Measurements from ENCODE around the gene TGFBR2. TPM values are rescaled to one million over a fixed set of nuclear protein-coding genes. Genes with fewer than 3 reads are reported as not detected.

The TGFBR2 gene
- total RNA-seq, 1 experiment from 2014 or later = 22.5 TPM

- peaks cover 14 to 36% of the 10 kb centered on the region in 2 experiments; a peak in 2 of 4 replicates for H3K4me1 ChIP-seq (ENCODE audit: control insufficient read depth in 1 of 2, insufficient read depth in 2 of 2, low read length in 2 of 2)
- H3K9me2 ChIP-seq (ENCODE audit: insufficient read depth) = no peaks in the 10 kb centered on the region
- no peaks in the 10 kb centered on the region for H3K9me3 ChIP-seq (ENCODE audit: control insufficient read depth in 1 of 2, insufficient read depth in 1 of 2, low read depth in 1 of 2, low read length in 2 of 2)
- no peak overlapping the region for H2AFZ ChIP-seq (ENCODE audit: low read depth, low read length, poor library complexity, severe bottlenecking)
- POLR2A ChIA-PET = no interaction called here
- DNase-seq (ENCODE audit: low read depth, low spot score) (no peak), ATAC-seq (no peak)
- RAD21 ChIA-PET (ENCODE audit: low non-redundant PET in 1 of 2, low total read pairs in 2 of 2, uncharacterized antibody in 2 of 2, unreplicated experiment in 2 of 2) = no interaction called here
- BruUV-seq (replicated peaks) = TSS peak; percentile 15
- H3K4me2 ChIP-seq (ENCODE audit: low read length) = no peak overlapping the region
- TF ChIP-seq ATF3 (IDR thresholded peaks at IDR 0.05) = no peak
- TF ChIP-seq TCF7L2 (IDR thresholded peaks at IDR 0.05; ENCODE audit: borderline replicate concordance, extremely low read depth, insufficient read depth, insufficient read length) = no peak
- no peak for TF ChIP-seq RAD21 (IDR thresholded peaks at IDR 0.05; ENCODE audit: low read depth)
- TF ChIP-seq MAX (IDR thresholded peaks at IDR 0.05) = no peak
- no peak for TF ChIP-seq POLR2A (IDR thresholded peaks at IDR 0.05; ENCODE audit: borderline replicate concordance, extremely low read depth, insufficient read depth, insufficient read length)
- TF ChIP-seq ELF1 (IDR thresholded peaks at IDR 0.05; ENCODE audit: borderline replicate concordance, low read depth) = no peak
- TF ChIP-seq SRF (IDR thresholded peaks at IDR 0.05; ENCODE audit: low read depth) = no peak
- no peak for TF ChIP-seq ZFX (IDR thresholded peaks at IDR 0.05)
- TF ChIP-seq REST (IDR thresholded peaks at IDR 0.05; ENCODE audit: low read depth) = no peak
- no peak for TF ChIP-seq EZH2 (IDR thresholded peaks at IDR 0.05)
- TF ChIP-seq CTCF (IDR thresholded peaks at IDR 0.05 in 2 of 3, conservative IDR thresholded peaks at IDR 0.05 in 1 of 3; ENCODE audit: borderline replicate concordance in 1 of 3, insufficient read depth in 1 of 3, low read depth in 2 of 3, low read length in 2 of 3) = no peak
- no peak for TF ChIP-seq SP1 (IDR thresholded peaks at IDR 0.05; ENCODE audit: low read depth)
- TF ChIP-seq JUND (IDR thresholded peaks at IDR 0.05) = no peak
- no peak for TF ChIP-seq CEBPB (IDR thresholded peaks at IDR 0.05; ENCODE audit: low read depth)
- TF ChIP-seq EGR1 (IDR thresholded peaks at IDR 0.05; ENCODE audit: low read depth) = no peak
- H4K20me1 ChIP-seq (ENCODE audit: insufficient read depth) = peaks cover 14% of the 10 kb centered on the region; the same call in 1 of the 2 replicates
- CTCF ChIA-PET = no interaction called here
- no peak overlapping the region for H3K27ac ChIP-seq (ENCODE audit: low read depth, low read length)
- intact Hi-C loops (cut with micrococcal nuclease) = no loop called here
- peaks cover 91% of the 10 kb centered on the region for H3K79me2 ChIP-seq (ENCODE audit: insufficient read depth, low read length)
- no peak overlapping the region for H3K9ac ChIP-seq (ENCODE audit: low read length)
- peaks cover 13 to 49% of the 10 kb centered on the region in 2 experiments for H3K36me3 ChIP-seq (ENCODE audit: control insufficient read depth in 1 of 2, insufficient read depth in 2 of 2, low read length in 2 of 2)
- no peaks in the 10 kb centered on the region for H3K27me3 ChIP-seq (ENCODE audit: insufficient read depth, low read length)
- no peak overlapping the region for H3K4me3 ChIP-seq (replicated peaks in 1 of 2; ENCODE audit: low read depth in 1 of 2, low read length in 2 of 2)
These were observed 74.6 kb downstream of the TGFBR2 start for GRCh38 chr3:30680789-30681648.
